ENCODE results near the gene TRIM52. TPM values are rescaled to one million over a fixed set of nuclear protein-coding genes. Genes with fewer than 3 reads are reported as not detected.

Gene TRIM52
- total and polyA plus RNA-seq, 9 of the 15 experiments (the other 6 are each of a cell fraction or from before 2014, with no cell fraction given): 3.3 to 21.9 (median 13.5) TPM

DNA sequence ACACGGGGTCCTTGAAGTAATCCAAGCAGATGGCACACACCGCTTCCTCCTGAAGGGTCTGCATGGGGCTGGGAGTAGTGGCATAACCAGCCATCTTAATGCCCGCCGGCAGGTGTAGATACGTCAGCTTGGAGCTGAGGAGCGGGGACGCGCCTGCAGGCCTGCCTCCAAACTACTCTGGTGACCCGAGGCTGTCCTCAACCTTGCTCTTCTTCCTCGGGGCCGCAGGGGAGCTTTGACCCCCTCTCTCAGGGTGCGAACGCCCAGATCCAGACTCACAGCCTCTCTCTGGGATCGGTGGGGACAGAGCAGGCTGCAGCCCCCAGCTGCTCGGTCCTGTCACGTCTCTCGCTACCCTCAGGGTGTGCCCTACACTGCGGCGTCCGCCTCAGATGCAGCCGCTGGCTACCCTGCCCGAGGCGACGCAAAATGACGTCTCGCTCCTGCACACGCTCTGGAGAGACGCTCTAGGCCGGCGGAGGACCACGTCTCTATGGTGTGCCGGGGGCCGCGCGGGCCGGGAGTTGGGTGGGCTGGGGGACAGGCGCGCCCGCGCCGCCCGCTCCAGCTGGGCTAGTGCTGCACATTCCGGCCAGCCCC lies at the start of gene TRIM52 (continued):
- TF ChIP-seq, protein P1, sequence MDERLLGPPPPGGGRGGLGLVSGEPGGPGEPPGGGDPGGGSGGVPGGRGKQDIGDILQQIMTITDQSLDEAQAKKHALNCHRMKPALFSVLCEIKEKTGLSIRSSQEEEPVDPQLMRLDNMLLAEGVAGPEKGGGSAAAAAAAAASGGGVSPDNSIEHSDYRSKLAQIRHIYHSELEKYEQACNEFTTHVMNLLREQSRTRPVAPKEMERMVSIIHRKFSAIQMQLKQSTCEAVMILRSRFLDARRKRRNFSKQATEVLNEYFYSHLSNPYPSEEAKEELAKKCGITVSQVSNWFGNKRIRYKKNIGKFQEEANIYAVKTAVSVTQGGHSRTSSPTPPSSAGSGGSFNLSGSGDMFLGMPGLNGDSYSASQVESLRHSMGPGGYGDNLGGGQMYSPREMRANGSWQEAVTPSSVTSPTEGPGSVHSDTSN (CRISPR knock-in tag; IDR thresholded peaks at IDR 0.05; ENCODE audit: low read depth): no peak
- TF ChIP-seq, protein P1 (tag; conservative IDR thresholded peaks at IDR 0.05; ENCODE audit: low read depth): no peak
- TF ChIP-seq CCNT2 (IDR thresholded peaks at IDR 0.05; ENCODE audit: borderline replicate concordance, extremely low read depth, insufficient read length, low read depth, low read length) (peak; percentile 55), CBX2 (IDR thresholded peaks at IDR 0.05; ENCODE audit: insufficient read depth, low read length, poor library complexity, severe bottlenecking) (no peak), COPS2 (conservative IDR thresholded peaks at IDR 0.05) (no peak), ETS1 (conservative IDR thresholded peaks at IDR 0.05; ENCODE audit: control insufficient read depth, low read depth, low read length) (peak; percentile 65; the same call in 1 of the 2 replicates), RNF2 (IDR thresholded peaks at IDR 0.05) (0 out of 2 replicates have a peak, but pooled peaks have one; percentile 39), ZBED1 (IDR thresholded peaks at IDR 0.05) (0 out of 2 replicates have a peak, but pooled peaks have one; percentile 67), POU5F1 (IDR thresholded peaks at IDR 0.05; ENCODE audit: borderline replicate concordance, low read depth, low read length, partially characterized antibody) (peak; percentile 41), MAZ (CRISPR knock-in tag; conservative IDR thresholded peaks at IDR 0.05 in 1 of 2, IDR thresholded peaks at IDR 0.05 in 1 of 2) (peak in 1 of 2 experiments; percentile 60; a peak in 1 of 4 replicates), HMBOX1 (IDR thresholded peaks at IDR 0.05) (no peak), POLR2B (IDR thresholded peaks at IDR 0.05; ENCODE audit: low read depth, partially characterized antibody) (peak; percentile 78), ZNF24 (IDR thresholded peaks at IDR 0.05) (no peak), NCOA4 (IDR thresholded peaks at IDR 0.05; ENCODE audit: partially characterized antibody) (no peak), U2AF1 (optimal IDR thresholded peaks at IDR 0.05; ENCODE audit: low read depth, low read length) (no peak)
- TF ChIP-seq, protein P2, sequence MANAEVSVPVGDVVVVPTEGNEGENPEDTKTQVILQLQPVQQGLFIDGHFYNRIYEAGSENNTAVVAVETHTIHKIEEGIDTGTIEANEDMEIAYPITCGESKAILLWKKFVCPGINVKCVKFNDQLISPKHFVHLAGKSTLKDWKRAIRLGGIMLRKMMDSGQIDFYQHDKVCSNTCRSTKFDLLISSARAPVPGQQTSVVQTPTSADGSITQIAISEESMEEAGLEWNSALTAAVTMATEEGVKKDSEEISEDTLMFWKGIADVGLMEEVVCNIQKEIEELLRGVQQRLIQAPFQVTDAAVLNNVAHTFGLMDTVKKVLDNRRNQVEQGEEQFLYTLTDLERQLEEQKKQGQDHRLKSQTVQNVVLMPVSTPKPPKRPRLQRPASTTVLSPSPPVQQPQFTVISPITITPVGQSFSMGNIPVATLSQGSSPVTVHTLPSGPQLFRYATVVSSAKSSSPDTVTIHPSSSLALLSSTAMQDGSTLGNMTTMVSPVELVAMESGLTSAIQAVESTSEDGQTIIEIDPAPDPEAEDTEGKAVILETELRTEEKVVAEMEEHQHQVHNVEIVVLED (CRISPR knock-in tag; IDR thresholded peaks at IDR 0.05): peak; percentile 57; the same call in 1 of the 2 replicates
- TF ChIP-seq, protein P3, sequence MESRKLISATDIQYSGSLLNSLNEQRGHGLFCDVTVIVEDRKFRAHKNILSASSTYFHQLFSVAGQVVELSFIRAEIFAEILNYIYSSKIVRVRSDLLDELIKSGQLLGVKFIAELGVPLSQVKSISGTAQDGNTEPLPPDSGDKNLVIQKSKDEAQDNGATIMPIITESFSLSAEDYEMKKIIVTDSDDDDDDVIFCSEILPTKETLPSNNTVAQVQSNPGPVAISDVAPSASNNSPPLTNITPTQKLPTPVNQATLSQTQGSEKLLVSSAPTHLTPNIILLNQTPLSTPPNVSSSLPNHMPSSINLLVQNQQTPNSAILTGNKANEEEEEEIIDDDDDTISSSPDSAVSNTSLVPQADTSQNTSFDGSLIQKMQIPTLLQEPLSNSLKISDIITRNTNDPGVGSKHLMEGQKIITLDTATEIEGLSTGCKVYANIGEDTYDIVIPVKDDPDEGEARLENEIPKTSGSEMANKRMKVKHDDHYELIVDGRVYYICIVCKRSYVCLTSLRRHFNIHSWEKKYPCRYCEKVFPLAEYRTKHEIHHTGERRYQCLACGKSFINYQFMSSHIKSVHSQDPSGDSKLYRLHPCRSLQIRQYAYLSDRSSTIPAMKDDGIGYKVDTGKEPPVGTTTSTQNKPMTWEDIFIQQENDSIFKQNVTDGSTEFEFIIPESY (CRISPR knock-in tag; IDR thresholded peaks at IDR 0.05): peak; percentile 78
